NCI-H2171 (cell line): ENCODE measurements around the gene FAM170A.

ENCODE experiments used
- DNase-seq: peaks from one replicate; lab custom pipeline; 2025; lab: John Stamatoyannopoulos, UW

FAM170A gene

GRCh38 chr5:119629339-119629738 lies at the start of gene FAM170A:
Gene FAM170A (plus strand): TSS chr5:119629558. CDS start chr5:119629769, 211 bp downstream.
- DNase-seq = no peak

- DNase-seq = no peak
Observed at GRCh38 chr5:119582987-119583386, 46.4 kb upstream of the FAM170A start.

- no peak for DNase-seq
Observed at GRCh38 chr5:119583684-119584083, 45.7 kb upstream of the FAM170A start.

GRCh38 chr5:119596046-119596445 lies 33.3 kb upstream of the FAM170A start:
- no peak for DNase-seq

GRCh38 chr5:119597728-119598298 lies 31.5 kb upstream of the FAM170A start:
- DNase-seq = no peak

GRCh38 chr5:119613937-119614336 lies 15.4 kb upstream of the FAM170A start:
- DNase-seq = no peak

GRCh38 chr5:119614838-119615237 lies 14.5 kb upstream of the FAM170A start:
- no peak for DNase-seq

- no peak for DNase-seq
Observed at GRCh38 chr5:119626086-119626485, 3.3 kb upstream of the FAM170A start.

- no peak for DNase-seq
Observed at GRCh38 chr5:119630752-119631440, 1.5 kb downstream of the FAM170A start.

GRCh38 chr5:119631660-119632059 lies 2.3 kb downstream of the FAM170A start:
- DNase-seq = no peak

- no peak for DNase-seq
Observed at GRCh38 chr5:119651486-119651885, 22.1 kb downstream of the FAM170A start.

GRCh38 chr5:119655061-119655460 lies 25.7 kb downstream of the FAM170A start:
- no peak for DNase-seq

- no peak for DNase-seq
Observed at GRCh38 chr5:119656023-119656422, 26.7 kb downstream of the FAM170A start.

- no peak for DNase-seq
Observed at GRCh38 chr5:119666542-119666941, 37.2 kb downstream of the FAM170A start.

- DNase-seq = no peak
Observed at GRCh38 chr5:119678351-119679028, 49.1 kb downstream of the FAM170A start.

- DNase-seq = no peak
Observed at GRCh38 chr5:119680080-119680479, 50.7 kb downstream of the FAM170A start.

GRCh38 chr5:119681734-119682133 lies 52.4 kb downstream of the FAM170A start:
- DNase-seq = no peak

- no peak for DNase-seq
Observed at GRCh38 chr5:119682372-119682771, 53.0 kb downstream of the FAM170A start.
